ENCODE data around the gene SCRN1. TPM values are rescaled to one million over a fixed set of nuclear protein-coding genes. Genes with fewer than 3 reads are reported as not detected.

SCRN1 gene
- total RNA-seq, 2 donors from 2014 or later = 20.4 to 30.4 TPM

- ATAC-seq (no peak), DNase-seq (no peak)
- intact Hi-C loops (cut with DNase I) = no loop called here
- H3K27me3 ChIP-seq = no peaks in the 10 kb centered on the region
- WGBS, 2 donors = 92 to 99% methylated on average over 5 of the region's 5 CpGs
- no peaks in the 10 kb centered on the region for H3K9me3 ChIP-seq
- no peaks in the 10 kb centered on the region for H3K4me1 ChIP-seq
- H3K36me3 ChIP-seq (replicated peaks in 1 of 2; ENCODE audit: insufficient read depth in 1 of 2, low read depth in 2 of 2) = no peaks in the 10 kb centered on the region
- no peak for TF ChIP-seq CTCF (IDR thresholded peaks at IDR 0.05)
- no peak overlapping the region for H3K27ac ChIP-seq
- H3K4me3 ChIP-seq = no peak overlapping the region
These were observed 100.3 kb downstream of the SCRN1 start for GRCh38 chr7:29889288-29889687.

GRCh38 chr7:29888006-29888405 lies 101.6 kb downstream of the SCRN1 start:
- peaks cover 4% of the 10 kb centered on the region for H3K4me1 ChIP-seq
- no peaks in the 10 kb centered on the region for H3K27me3 ChIP-seq
- H3K9me3 ChIP-seq = no peaks in the 10 kb centered on the region
- WGBS, 2 donors = 86 to 89% methylated on average over 3 to 7 of the region's 7 CpGs
- no peak for DNase-seq
- ATAC-seq = no peak
- H3K36me3 ChIP-seq (replicated peaks in 1 of 2; ENCODE audit: insufficient read depth in 1 of 2, low read depth in 2 of 2) = no peaks in the 10 kb centered on the region
- intact Hi-C loops (cut with DNase I) = no loop called here
- H3K27ac ChIP-seq = no peak overlapping the region
- no peak overlapping the region for H3K4me3 ChIP-seq
- TF ChIP-seq POLR2A (IDR thresholded peaks at IDR 0.05) = no peak
- no peak for TF ChIP-seq CTCF (IDR thresholded peaks at IDR 0.05)

GRCh38 chr7:29886827-29887226 lies 102.8 kb downstream of the SCRN1 start:
- DNase-seq (no peak), ATAC-seq (no peak)
- no peaks in the 10 kb centered on the region for H3K27me3 ChIP-seq
- no peak overlapping the region for H3K27ac ChIP-seq
- H3K4me3 ChIP-seq = no peak overlapping the region
- no peaks in the 10 kb centered on the region for H3K36me3 ChIP-seq (replicated peaks in 1 of 2; ENCODE audit: insufficient read depth in 1 of 2, low read depth in 2 of 2)
- TF ChIP-seq POLR2A (IDR thresholded peaks at IDR 0.05) = no peak
- TF ChIP-seq CTCF (IDR thresholded peaks at IDR 0.05) = no peak
- H3K9me3 ChIP-seq = no peaks in the 10 kb centered on the region
- WGBS, 2 donors = 85 to 91% methylated on average over 2 of the region's 2 CpGs
- intact Hi-C loops (cut with DNase I) = no loop called here
- H3K4me1 ChIP-seq = peaks cover 4% of the 10 kb centered on the region

- Histone ChIP-seq H3K27me3 (no peaks in the 10 kb centered on the region), H3K4me1 (peaks cover 4% of the 10 kb centered on the region), H3K4me3 (no peak overlapping the region), H3K9me3 (no peaks in the 10 kb centered on the region), H3K27ac (no peak overlapping the region), H3K36me3 (replicated peaks in 1 of 2; ENCODE audit: insufficient read depth in 1 of 2, low read depth in 2 of 2) (no peaks in the 10 kb centered on the region)
- no peak for TF ChIP-seq POLR2A (IDR thresholded peaks at IDR 0.05)
- TF ChIP-seq CTCF (IDR thresholded peaks at IDR 0.05) = no peak
- no peak for ATAC-seq
- WGBS, 2 donors = 93 to 94% methylated on average over 3 of the region's 3 CpGs
- intact Hi-C loops (cut with DNase I) = no loop called here
- no peak for DNase-seq
These were observed 104.0 kb downstream of the SCRN1 start for GRCh38 chr7:29885626-29886025.

GRCh38 chr7:29884399-29885272 lies 105.0 kb downstream of the SCRN1 start:
- Histone ChIP-seq H3K27ac (peak overlapping the region in 2 of 4 donors; percentile 7 to 22), H3K9me3 (no peaks in the 10 kb centered on the region), H3K27me3 (no peaks in the 10 kb centered on the region), H3K4me3 (no peak overlapping the region), H3K36me3 (replicated peaks in 1 of 2; ENCODE audit: insufficient read depth in 1 of 2, low read depth in 2 of 2) (no peaks in the 10 kb centered on the region), H3K4me1 (peaks cover 4% of the 10 kb centered on the region)
- WGBS, 2 donors = 35 to 49% methylated on average over 12 to 24 of the region's 28 CpGs
- DNase-seq = peak; percentile 17 to 49 (median 38)
- intact Hi-C loops (cut with DNase I) = no loop called here
- TF ChIP-seq POLR2A (IDR thresholded peaks at IDR 0.05) (no peak), CTCF (IDR thresholded peaks at IDR 0.05) (peak in 3 of 7 experiments; percentile 14 to 25 (median 18))
- ATAC-seq = peak; percentile 56
